ENCODE results near the gene YAE1. TPM values are rescaled to one million over a fixed set of nuclear protein-coding genes. Genes with fewer than 3 reads are reported as not detected.

YAE1 gene
- total RNA-seq (2014; rRNA removed; shearing (Covaris generic)): 50.5 and 51.5 TPM in 2 replicates
- polyA plus RNA-seq (2015; cell fraction: cytosol; rRNA removed): 21.5 and 28.6 TPM in 2 replicates
- polyA plus RNA-seq (2015; cell fraction: nucleus; rRNA removed): 52.1 and 63.2 TPM in 2 replicates

DNA sequence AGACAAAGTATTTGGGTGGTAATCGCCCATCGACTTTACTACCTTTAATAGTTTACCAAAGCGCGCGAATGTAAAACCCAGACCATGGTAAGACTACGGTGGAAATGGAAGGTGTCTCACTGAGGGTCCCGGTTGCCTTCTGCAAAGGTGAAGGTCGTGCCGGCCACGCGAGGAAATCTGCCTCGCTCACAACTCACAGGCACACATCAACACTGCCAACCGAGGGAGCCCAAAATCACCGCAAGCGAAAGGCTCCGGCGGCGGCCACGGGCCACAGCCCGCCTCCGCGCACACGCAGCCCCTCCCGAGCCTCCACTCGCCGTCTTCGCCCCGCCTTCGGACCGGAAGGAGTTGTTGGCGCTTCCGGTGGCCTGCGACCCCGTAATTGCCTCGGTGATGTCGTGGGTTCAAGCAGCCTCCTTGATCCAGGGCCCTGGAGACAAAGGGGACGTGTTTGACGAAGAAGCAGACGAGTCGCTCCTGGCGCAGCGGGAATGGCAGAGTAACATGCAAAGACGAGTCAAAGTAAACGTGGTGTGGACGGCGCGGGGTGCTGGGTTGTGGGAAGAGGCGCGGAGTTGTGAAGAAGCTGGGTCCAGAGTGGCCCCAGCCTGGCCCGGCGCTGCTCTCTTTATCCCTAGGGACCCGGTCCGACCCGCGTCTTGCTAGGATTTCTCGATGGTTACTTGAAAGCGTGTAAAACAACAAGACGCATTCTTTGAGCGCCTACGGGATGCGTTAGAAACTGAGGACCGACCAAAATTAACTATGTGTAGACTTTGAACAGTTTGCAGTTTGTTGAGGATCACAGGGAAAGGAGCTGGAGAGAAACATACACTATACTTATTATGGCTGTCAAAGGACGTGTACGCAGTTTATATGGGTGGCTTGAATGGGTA, at the start of gene YAE1:
YAE1 (plus strand) TSS at position 382 of the 899 bp plus-strand sequence; CDS start at position 397, 15 bp downstream.
- DNase-seq (ENCODE audit: low read depth, low spot score): peak; percentile 85
- in situ Hi-C loops (cut with HindIII; ENCODE audit: low pct_unique_long_range_greater_than_20kb, low sequenced_read_pairs): no loop called here

DNA sequence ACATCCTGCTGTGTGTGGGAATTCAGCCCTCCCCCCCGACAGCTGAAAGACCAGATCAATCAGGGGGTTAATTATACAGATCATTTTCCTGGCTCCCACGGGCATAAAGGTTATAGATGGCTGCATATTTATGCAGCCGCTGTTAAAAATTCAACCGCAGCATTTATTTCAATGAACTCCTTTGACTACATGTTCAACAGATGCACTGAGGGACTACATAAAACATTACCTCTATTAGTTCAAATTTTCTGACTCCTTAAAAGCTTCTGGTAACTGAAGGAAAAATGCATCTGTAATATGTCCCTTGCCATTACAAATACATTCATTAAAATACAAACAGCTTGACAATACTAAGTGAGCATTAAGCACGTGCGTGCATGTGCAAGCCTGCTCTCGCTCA, 49.7 kb upstream of the YAE1 start:
- DNase-seq (ENCODE audit: low read depth, low spot score): no peak

DNA sequence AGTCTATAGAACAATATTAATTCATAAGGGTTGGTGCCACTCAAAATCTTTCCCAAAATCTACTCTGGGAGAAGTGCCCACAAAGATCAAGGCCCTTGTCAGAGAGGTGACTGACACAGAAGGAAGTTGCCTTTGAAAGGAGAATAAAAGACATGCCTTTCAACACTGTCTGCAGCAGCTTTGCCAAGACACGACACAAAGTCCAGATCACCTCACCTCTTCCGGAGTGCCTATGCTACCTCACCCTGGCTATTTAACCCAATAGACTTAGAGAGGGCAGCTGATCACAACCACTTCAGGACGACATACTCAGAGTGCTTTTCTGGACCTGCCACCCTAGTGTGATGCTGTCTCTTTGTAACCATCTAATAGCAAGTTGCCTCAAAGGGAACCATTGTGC, 49.0 kb upstream of the YAE1 start:
- in situ Hi-C loops (cut with HindIII; ENCODE audit: low pct_unique_long_range_greater_than_20kb, low sequenced_read_pairs): no loop called here

More for the DNA sequence above, 49.7 kb upstream of the YAE1 start:
- in situ Hi-C loops (cut with HindIII; ENCODE audit: low pct_unique_long_range_greater_than_20kb, low sequenced_read_pairs): no loop called here

DNA sequence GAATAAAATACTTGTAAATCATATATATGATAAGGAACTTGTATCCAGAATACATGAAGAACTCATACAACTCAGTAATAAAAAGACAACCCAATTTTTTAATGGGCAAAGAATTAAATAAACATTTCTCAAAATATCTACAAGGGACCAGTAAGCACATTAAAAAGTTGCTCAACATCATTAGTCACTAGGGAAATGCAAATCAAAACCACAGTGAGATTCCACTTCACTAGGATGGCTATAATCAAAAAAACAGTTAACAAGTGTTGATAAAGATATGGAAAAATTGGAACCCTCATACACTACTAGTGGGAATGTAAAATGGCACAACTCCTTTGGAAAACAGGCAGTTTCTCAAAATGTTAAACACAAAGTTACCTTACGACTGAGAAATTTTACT, 40.3 kb upstream of the YAE1 start:
- in situ Hi-C loops (cut with HindIII; ENCODE audit: low pct_unique_long_range_greater_than_20kb, low sequenced_read_pairs): no loop called here
- DNase-seq (ENCODE audit: low read depth, low spot score): no peak

More for the DNA sequence above, 49.0 kb upstream of the YAE1 start:
- DNase-seq (ENCODE audit: low read depth, low spot score): no peak

- in situ Hi-C loops (cut with HindIII; ENCODE audit: low pct_unique_long_range_greater_than_20kb, low sequenced_read_pairs): no loop called here
Observed at GRCh38 chr7:39526666-39527065, 39.5 kb upstream of the YAE1 start.

GRCh38 chr7:39527296-39527695, 38.9 kb upstream of the YAE1 start:
- peak; percentile 41 for DNase-seq (ENCODE audit: low read depth, low spot score)

More at GRCh38 chr7:39526666-39527065, 39.5 kb upstream of the YAE1 start:
- peak; percentile 35 for DNase-seq (ENCODE audit: low read depth, low spot score)

DNA sequence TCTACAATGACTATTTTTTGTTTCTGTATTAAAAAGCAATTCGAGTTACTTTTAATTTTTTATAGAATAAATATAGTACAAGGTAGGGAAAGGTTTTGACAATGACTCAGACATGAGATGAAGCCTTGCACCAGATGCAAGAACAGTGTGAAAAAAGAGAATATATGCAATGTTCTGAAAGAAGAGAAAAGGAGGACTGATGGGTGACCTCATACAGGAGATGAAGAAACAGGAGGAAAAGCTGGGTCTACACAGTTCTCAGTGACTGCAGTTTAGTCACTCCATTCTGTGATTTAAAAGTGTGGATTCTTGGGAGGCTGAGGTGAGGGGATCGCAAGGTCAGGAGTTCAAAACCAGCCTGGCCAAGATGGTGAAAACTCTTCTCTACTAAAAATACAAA, 38.3 kb upstream of the YAE1 start:
- in situ Hi-C loops (cut with HindIII; ENCODE audit: low pct_unique_long_range_greater_than_20kb, low sequenced_read_pairs): no loop called here
- DNase-seq (ENCODE audit: low read depth, low spot score): no peak

More at GRCh38 chr7:39527296-39527695, 38.9 kb upstream of the YAE1 start:
- in situ Hi-C loops (cut with HindIII; ENCODE audit: low pct_unique_long_range_greater_than_20kb, low sequenced_read_pairs): no loop called here

GRCh38 chr7:39528849-39529248, 37.4 kb upstream of the YAE1 start:
- no peak for DNase-seq (ENCODE audit: low read depth, low spot score)
- in situ Hi-C loops (cut with HindIII; ENCODE audit: low pct_unique_long_range_greater_than_20kb, low sequenced_read_pairs): no loop called here

GRCh38 chr7:39529582-39529981, 36.6 kb upstream of the YAE1 start:
- in situ Hi-C loops (cut with HindIII; ENCODE audit: low pct_unique_long_range_greater_than_20kb, low sequenced_read_pairs): no loop called here
- no peak for DNase-seq (ENCODE audit: low read depth, low spot score)

- in situ Hi-C loops (cut with HindIII; ENCODE audit: low pct_unique_long_range_greater_than_20kb, low sequenced_read_pairs): no loop called here
- no peak for DNase-seq (ENCODE audit: low read depth, low spot score)
Observed at GRCh38 chr7:39530971-39531370, 35.2 kb upstream of the YAE1 start.

- no peak for DNase-seq (ENCODE audit: low read depth, low spot score)
- in situ Hi-C loops (cut with HindIII; ENCODE audit: low pct_unique_long_range_greater_than_20kb, low sequenced_read_pairs): no loop called here
Observed at GRCh38 chr7:39531818-39532217, 34.4 kb upstream of the YAE1 start.

GRCh38 chr7:39532832-39533231, 33.4 kb upstream of the YAE1 start:
- in situ Hi-C loops (cut with HindIII; ENCODE audit: low pct_unique_long_range_greater_than_20kb, low sequenced_read_pairs): no loop called here
- no peak for DNase-seq (ENCODE audit: low read depth, low spot score)

- no peak for DNase-seq (ENCODE audit: low read depth, low spot score)
- in situ Hi-C loops (cut with HindIII; ENCODE audit: low pct_unique_long_range_greater_than_20kb, low sequenced_read_pairs): no loop called here
Observed at GRCh38 chr7:39534599-39534998, 31.6 kb upstream of the YAE1 start.

GRCh38 chr7:39535064-39535463, 31.1 kb upstream of the YAE1 start:
- in situ Hi-C loops (cut with HindIII; ENCODE audit: low pct_unique_long_range_greater_than_20kb, low sequenced_read_pairs): no loop called here
- no peak for DNase-seq (ENCODE audit: low read depth, low spot score)

- in situ Hi-C loops (cut with HindIII; ENCODE audit: low pct_unique_long_range_greater_than_20kb, low sequenced_read_pairs): no loop called here
- peak; percentile 48 for DNase-seq (ENCODE audit: low read depth, low spot score)
Observed at GRCh38 chr7:39535720-39536119, 30.5 kb upstream of the YAE1 start.

- in situ Hi-C loops (cut with HindIII; ENCODE audit: low pct_unique_long_range_greater_than_20kb, low sequenced_read_pairs): no loop called here
- no peak for DNase-seq (ENCODE audit: low read depth, low spot score)
Observed at GRCh38 chr7:39536951-39537350, 29.3 kb upstream of the YAE1 start.

DNA sequence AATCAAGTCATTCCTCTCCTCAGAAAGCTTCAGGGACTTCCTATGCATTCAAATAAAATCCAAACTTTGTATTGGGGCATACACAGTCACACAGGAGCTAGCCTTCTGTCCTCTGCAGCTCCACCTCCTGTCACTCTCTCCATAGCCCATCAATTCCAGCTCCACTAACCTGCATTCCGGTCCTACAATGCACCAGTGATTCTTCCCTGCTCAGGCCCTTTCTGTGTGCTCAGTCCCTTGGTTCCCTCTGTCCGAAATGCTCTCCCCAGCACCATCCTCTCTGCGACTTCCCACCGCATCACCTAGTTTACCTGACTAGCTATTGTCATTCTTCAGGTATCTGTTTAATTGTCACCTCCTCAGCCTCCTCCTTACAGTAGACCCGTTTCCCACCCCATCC, 26.4 kb upstream of the YAE1 start:
- in situ Hi-C loops (cut with HindIII; ENCODE audit: low pct_unique_long_range_greater_than_20kb, low sequenced_read_pairs): no loop called here
- no peak for DNase-seq (ENCODE audit: low read depth, low spot score)

- no peak for DNase-seq (ENCODE audit: low read depth, low spot score)
Observed at GRCh38 chr7:39540320-39540719, 25.9 kb upstream of the YAE1 start.

GRCh38 chr7:39541511-39541910, 24.7 kb upstream of the YAE1 start:
- no peak for DNase-seq (ENCODE audit: low read depth, low spot score)
- in situ Hi-C loops (cut with HindIII; ENCODE audit: low pct_unique_long_range_greater_than_20kb, low sequenced_read_pairs): no loop called here

More at GRCh38 chr7:39540320-39540719, 25.9 kb upstream of the YAE1 start:
- in situ Hi-C loops (cut with HindIII; ENCODE audit: low pct_unique_long_range_greater_than_20kb, low sequenced_read_pairs): no loop called here

All from SK-MEL-5 (cell line).